ENCODE results near the gene TMEM52.
A peak's percentile ranks its signal among the peaks of the same experiment; 100 is the strongest.
"Not testable (repeated sequence)": the region's sequence is repeated elsewhere in the genome, so short reads cannot be mapped to it uniquely, and the experiment has no call there.

The TMEM52 gene

DNA sequence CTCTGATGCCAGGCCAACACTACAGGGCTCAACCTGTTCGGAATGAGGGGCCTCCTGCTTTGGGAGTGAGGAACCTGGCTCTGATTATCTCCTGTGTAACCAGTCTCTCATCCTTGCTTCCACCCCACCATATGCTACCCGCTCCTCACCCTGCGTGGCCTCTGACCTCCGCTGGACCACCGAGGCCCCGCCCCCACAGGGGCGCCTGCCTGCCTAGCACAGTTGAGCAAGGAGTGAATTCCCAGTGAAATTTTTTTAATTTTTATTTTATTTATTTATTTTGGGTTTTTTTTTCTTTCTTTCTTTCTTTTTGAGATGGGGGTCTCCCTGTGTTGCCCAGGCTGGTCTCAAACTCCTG is 26.3 kb downstream of the TMEM52 start:
- Mint-ChIP-seq H3K27ac (peak overlapping the region; percentile 94), H3K9me3 (no peaks in the 10 kb centered on the region), H3K27me3 (no peaks in the 10 kb centered on the region), H3K4me1 (peaks cover 45 to 76% of the 10 kb centered on the region in 2 donors), H3K4me3 (peak overlapping the region; percentile 95 to 97), H3K36me3 (peaks cover 13 to 16% of the 10 kb centered on the region in 2 donors)
- ATAC-seq (replicated peaks), result no peak
- DNase-seq, result no peak

DNA sequence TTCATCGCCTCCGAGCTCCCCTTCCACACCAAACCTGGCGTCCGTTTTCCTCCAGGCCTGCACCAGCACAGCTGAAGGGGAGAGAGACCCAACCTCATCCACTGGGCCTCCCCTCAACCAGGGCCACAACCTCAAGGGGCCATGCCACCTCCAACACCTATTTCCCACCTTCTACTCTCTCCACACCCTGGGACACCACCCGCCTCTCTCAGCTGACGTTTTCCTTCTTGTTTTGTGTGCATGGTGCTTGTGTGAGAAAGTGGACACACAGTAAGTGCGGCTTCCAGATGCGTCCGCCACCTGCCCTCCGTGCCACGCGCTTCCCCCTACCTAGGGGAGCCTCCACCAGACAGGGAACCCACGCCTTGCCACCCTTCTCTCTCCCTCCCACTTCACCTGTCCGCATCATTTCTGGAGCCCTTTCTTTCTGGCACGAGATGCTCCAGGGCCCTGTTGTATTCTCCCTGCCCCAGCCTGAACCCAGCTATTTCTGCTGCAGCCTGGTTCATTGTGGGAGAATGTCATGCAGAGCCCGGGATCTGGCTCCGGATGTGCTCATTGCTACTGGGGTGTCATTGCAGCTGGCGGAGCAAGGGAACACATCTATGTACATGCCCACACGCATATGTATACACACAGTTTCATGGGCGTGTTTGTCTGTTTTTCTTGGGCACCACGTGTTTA is 26.9 kb downstream of the TMEM52 start:
- DNase-seq (no peak), ATAC-seq (replicated peaks) (no peak)
- Mint-ChIP-seq H3K9me3 (no peaks in the 10 kb centered on the region), H3K4me3 (peak overlapping the region; percentile 95 to 97), H3K27ac (peak overlapping the region; percentile 94), H3K36me3 (peaks cover 13 to 16% of the 10 kb centered on the region in 2 donors), H3K4me1 (peaks cover 44 to 76% of the 10 kb centered on the region in 2 donors), H3K27me3 (no peaks in the 10 kb centered on the region)

DNA sequence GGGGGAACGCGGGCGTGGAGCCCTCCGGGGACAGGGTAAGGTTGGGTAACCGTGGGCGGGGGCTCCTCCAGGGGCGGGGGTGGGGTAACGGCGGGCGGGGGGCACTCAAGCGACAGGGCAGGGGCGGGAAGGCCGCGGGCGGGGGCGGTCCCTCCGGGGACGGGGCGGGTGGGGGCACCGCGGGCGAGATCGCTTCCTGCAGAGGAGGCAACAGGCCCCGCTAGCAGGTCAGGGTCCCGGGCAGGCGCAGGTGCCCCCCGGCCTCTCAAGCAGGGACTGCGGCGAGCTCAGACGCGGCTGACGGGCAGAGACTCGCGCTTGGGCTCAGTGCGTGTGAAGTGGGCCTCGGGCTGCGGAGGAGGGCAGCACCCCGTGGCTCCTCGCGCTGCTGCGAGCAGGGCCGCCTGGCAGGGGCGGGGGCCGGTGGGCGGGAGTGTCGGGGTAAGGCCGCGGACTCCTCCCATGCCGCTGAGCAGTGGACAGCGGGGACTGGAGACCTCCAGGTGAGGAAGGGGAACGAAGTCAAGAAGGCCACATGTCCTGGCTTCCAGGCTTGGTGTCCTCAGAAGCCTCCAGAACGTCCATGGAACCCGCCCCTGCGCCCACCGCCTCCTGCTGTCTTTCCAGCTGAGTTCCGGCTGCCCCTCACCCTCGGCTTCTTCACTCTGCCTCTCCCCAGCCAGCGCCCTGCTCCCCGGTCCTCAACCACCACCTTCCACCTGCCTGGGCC is 27.6 kb downstream of the TMEM52 start:
- DNase-seq (peak; percentile 48), ATAC-seq (replicated peaks) (peak; percentile 62 to 68)

DNA sequence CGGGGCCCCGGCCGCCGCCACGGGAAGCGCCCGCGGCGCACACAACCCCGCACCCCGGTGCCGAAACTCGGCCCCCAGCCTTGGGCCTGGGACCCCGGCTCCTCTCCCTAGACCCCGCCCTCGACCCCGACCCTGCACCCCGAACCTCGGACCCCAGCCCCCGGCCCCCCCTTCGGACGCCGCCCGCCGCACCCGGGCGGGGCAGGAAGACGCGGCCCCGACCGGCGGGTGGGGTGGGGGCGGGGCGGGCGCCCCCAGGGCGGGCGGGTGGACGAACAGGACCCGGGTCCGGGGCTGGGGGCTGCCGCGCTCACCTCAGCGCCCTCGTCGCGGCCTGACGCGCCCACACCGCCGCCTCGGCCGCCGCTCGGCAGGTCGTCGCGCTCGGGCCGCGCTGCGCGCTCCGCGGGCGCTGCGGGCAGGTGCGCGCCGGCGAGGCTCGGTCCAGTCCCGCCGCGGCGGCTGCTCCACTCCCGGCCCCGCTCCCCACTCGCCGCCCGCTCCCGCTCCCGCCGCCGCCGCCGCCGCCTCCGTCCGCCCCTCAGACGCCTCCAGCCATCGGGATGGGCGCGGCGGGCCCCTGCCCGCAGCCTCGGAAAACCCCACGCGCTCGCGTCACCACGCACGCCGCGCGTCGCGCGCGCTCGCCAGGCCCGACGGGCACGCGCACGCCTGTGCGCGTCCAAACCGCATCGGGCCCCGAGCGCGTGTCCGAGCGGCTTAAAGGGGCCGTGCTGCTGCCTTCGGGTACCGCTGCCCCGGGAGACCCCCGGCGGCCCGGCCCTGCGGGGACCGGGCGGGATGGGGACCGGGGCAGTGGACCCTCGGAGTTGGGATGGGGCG is 28.4 kb downstream of the TMEM52 start, which contains the start of gene GNB1:
TSS of gene GNB1 (minus strand) at position 582 of the 843 bp plus-strand sequence. CDS start 65,634 bp downstream, outside the sequence.
- Mint-ChIP-seq H3K4me1 (peaks cover 43 to 66% of the 10 kb centered on the region in 2 donors), H3K27ac (peak within 1 kb of the TSS; percentile 95)
- ATAC-seq (replicated peaks), result peak; percentile 72 to 74

More for the DNA sequence above, 27.6 kb downstream of the TMEM52 start:
- H3K4me1 Mint-ChIP-seq, result peaks cover 43 to 73% of the 10 kb centered on the region in 2 donors
- no peaks in the 10 kb centered on the region for H3K9me3 Mint-ChIP-seq
- peak overlapping the region; percentile 95 to 97 for H3K4me3 Mint-ChIP-seq
- H3K27me3 Mint-ChIP-seq, result no peaks in the 10 kb centered on the region
- peaks cover 13 to 16% of the 10 kb centered on the region in 2 donors for H3K36me3 Mint-ChIP-seq
- H3K27ac Mint-ChIP-seq, result peak overlapping the region; percentile 94

DNA sequence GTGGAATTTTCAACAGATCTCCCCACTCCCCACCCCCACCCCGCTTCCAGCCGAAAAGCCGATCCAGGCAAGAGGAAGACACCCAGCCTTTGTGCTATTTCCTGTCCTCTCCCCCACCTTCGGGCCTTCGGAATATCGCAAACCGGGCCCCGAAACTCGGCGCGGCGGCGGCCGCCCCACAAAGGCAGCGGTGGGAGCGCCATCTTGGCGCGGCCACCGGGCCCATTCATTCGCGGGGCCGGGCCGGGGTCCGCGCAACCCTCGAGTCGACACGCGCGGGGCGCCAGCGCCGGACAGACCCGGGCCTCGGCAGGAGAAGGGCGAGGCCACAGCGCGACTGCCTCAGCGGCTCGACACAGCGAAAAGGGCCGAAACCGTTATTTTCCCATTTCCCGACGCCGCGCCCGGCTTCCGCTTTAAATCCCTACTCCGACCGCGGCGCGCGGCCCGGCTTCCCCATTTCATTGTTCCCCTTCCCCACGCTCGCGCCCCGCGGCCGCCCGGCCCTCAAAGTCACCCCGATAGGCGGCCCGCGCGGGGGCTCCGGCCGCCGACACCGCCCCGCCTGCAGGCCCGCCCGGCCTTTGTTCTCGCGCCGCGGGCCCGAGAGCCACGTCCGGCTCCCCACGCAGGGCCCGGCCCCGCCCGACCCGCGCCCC is 29.1 kb downstream of the TMEM52 start:
- H3K27me3 Mint-ChIP-seq, result no peaks in the 10 kb centered on the region
- peaks cover 37 to 58% of the 10 kb centered on the region in 2 donors for H3K4me1 Mint-ChIP-seq
- ATAC-seq (replicated peaks), result peak; percentile 51 to 54
- peak overlapping the region; percentile 85 to 90 for H3K4me3 Mint-ChIP-seq
- no peaks in the 10 kb centered on the region for H3K9me3 Mint-ChIP-seq
- peaks cover 16 to 17% of the 10 kb centered on the region in 2 donors for H3K36me3 Mint-ChIP-seq
- peak; percentile 43 for DNase-seq
- H3K27ac Mint-ChIP-seq, result peak overlapping the region; percentile 91

More for the DNA sequence above, 28.4 kb downstream of the TMEM52 start, which contains the start of gene GNB1:
- Mint-ChIP-seq H3K9me3 (no peaks in the 10 kb centered on the region), H3K27me3 (no peaks in the 10 kb centered on the region), H3K4me3 (peak within 1 kb of the TSS; percentile 95 to 97), H3K36me3 (peaks cover 16 to 17% of the 10 kb centered on the region in 2 donors)
- DNase-seq, result peak; percentile 85

DNA sequence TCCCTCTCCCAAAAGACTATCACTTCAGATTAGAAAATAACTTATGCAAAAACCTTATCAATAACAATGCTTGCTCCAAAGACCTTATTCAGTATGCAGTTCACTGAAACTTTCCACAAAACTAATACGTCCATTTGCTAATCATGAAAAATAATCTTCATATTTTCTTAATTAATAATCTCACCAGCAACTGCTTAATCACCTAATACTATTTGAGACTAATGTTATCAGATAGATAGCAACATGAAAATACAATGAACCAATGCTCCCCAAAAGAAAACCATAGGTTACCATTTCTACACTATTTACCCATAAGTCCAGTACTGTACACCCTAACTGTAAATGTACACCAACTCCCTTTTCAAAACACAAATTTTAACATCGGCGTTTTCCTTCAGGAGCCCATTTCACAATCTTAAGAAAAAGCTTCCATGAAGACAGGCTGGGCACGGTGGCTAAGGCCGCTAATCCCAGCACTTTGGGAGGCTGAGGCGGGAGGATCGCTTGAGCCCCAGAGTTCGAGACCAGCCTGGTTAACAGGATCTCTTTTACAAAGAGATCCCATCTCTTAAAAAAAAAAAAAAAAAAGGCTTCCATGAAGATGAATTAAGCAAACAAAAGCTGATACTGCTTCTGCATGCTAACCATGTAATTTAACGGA is 29.9 kb downstream of the TMEM52 start:
- ATAC-seq (replicated peaks), result no peak
- H3K9me3 Mint-ChIP-seq, result no peaks in the 10 kb centered on the region
- H3K36me3 Mint-ChIP-seq, result peaks cover 16 to 17% of the 10 kb centered on the region in 2 donors
- H3K27me3 Mint-ChIP-seq, result no peaks in the 10 kb centered on the region
- peak overlapping the region; percentile 91 for H3K27ac Mint-ChIP-seq
- DNase-seq, result no peak
- H3K4me3 Mint-ChIP-seq, result peak overlapping the region; percentile 85 to 90
- peaks cover 31 to 57% of the 10 kb centered on the region in 2 donors for H3K4me1 Mint-ChIP-seq

DNA sequence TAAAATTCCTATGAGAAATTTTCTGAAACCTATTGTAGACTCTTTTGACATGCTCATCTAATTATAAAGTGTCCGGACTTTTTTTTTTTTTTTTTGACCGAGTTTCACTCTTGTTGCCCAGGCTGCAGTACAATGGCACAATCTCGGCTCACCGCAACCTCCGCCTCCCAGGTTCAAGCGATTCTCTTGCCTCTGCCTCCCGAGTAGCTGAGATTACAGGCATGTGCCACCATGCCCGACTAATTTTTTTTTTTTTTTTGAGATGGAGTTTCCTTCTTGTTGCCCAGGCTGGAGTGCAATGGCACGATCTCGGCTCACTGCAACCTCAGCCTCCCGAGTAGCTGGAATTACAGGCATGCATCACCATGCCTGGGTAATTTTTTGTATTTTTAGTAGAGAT is 35.2 kb downstream of the TMEM52 start:
- DNase-seq; H3K9me3 Mint-ChIP-seq; H3K27me3 Mint-ChIP-seq; H3K27ac Mint-ChIP-seq; ATAC-seq (replicated peaks): not testable (repeated sequence)
- Mint-ChIP-seq H3K36me3 (peaks cover 11 to 30% of the 10 kb centered on the region in 2 donors), H3K4me1 (peaks cover 31 to 76% of the 10 kb centered on the region in 2 donors), H3K4me3 (peak overlapping the region in 1 of 2 donors; percentile 37)

DNA sequence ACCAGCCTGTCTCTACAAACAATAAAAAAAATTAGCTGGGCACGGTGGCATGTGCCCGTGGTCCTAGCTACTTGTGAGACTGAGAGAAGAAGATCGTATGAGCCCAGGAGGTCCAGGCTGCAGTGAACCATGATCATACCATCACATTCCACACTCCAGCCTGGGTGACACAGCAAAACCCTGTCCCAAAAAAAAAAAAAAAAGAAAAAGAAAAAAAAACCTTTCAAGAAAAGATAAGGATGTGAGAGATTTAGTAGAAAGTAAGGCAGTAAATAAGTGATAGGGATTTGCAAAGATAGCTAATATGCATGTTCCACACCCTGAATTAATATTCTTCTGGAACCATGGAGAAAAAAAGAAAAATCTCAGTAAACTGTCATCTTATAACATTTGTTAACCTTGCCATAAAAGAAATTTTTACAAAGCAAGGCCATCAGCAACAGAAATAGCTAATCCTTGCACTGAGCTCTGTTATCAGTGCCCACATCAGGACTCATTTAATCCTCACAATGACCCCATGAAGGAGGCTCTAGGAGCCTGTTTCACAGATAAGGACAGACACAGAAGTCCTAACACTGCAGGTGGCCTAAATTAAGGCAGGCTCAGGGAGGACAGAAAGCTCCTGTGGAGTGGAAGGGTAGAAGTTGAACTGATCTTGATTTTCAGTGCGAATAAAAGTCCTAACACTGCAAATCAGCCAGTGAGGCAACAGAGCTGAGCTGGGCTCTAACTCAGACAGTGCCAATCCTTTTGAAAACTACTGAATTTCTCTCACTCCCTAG is 35.8 kb downstream of the TMEM52 start:
- no peak overlapping the region for H3K27ac Mint-ChIP-seq
- no peak for ATAC-seq (replicated peaks)
- H3K9me3 Mint-ChIP-seq, result no peaks in the 10 kb centered on the region
- H3K27me3 Mint-ChIP-seq, result no peaks in the 10 kb centered on the region
- H3K4me3 Mint-ChIP-seq, result peak overlapping the region in 1 of 2 donors; percentile 37
- H3K4me1 Mint-ChIP-seq, result peaks cover 34 to 76% of the 10 kb centered on the region in 2 donors
- peaks cover 13 to 36% of the 10 kb centered on the region in 2 donors for H3K36me3 Mint-ChIP-seq
- DNase-seq, result no peak

DNA sequence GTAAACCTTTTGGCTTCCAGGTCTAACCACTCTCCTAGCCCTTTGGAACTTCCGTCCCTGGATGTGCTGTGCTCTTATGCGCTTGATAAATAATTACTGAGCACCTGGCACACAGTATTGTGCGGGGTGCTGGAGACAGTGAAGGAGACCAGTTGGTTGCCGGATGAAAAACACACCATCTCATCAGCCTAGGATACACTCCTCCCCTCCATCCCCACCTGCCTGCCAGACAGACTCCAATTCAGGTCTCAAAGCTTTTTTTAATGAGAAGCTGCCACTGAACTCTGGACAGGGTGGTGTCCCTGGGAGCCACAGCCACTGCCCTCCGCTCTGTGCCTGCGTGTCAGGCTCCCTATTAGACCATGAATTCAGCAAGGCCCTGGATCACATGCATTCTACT is 37.4 kb downstream of the TMEM52 start:
- DNase-seq (no peak), ATAC-seq (replicated peaks) (no peak)
- Mint-ChIP-seq H3K4me1 (peaks cover 36 to 73% of the 10 kb centered on the region in 2 donors), H3K36me3 (peaks cover 18 to 42% of the 10 kb centered on the region in 2 donors), H3K9me3 (no peaks in the 10 kb centered on the region), H3K27me3 (no peaks in the 10 kb centered on the region), H3K4me3 (no peak overlapping the region), H3K27ac (peak overlapping the region; percentile 2)

DNA sequence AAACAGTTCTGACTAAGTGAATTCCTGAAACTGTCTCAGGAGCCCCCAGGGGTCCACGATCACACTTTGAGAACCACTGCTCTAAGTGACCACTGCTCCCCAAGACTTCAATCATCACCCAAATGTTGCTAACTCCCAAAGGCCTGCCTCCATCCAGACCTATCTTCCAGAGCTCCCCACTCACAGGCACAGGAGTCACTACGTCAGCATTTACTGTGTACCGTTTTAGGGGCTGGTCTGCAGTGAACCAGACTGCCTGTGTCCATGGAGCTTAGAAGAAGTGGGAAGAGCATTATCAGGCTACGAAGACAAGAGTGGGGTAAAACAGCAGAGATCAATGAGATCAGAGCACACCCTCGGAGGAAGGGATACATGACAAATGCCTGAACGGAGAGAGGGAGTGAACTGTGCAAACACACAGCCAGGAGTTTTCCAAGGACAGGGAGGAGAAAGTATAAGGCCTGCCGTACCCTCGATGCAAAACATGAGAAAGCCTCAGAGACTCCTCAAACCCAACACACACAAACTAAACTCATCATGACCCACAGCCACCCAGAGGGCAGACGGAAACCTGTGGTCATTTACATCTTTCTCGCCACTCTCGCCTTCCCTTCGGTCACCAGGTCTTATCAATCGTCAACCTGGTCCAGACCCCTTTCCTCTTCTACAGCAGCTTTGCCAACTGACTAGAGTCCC is 38.3 kb downstream of the TMEM52 start:
- Mint-ChIP-seq H3K27me3 (no peaks in the 10 kb centered on the region), H3K36me3 (peaks cover 25 to 47% of the 10 kb centered on the region in 2 donors), H3K9me3 (no peaks in the 10 kb centered on the region), H3K4me1 (peaks cover 41 to 81% of the 10 kb centered on the region in 2 donors), H3K4me3 (no peak overlapping the region), H3K27ac (peak overlapping the region; percentile 2)
- DNase-seq (no peak), ATAC-seq (replicated peaks) (no peak)

DNA sequence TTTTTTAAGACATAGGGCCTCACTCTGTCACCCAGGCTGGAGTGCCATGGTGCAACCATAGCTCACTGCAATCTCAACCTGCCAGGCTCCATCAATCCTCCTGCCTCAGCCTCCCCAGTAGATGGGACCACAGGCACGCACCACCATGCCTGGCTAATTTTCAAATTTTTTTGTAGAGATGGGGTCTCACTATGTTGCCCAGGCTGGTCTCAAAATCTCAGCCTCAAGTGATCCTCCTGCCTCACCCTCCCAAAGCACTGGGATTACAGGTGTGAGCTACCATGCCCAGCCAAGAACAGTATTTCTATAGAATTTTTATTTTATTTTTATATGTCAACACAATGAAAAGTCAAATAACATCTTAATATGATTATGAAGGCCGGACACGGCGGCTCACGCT is 39.1 kb downstream of the TMEM52 start:
- ATAC-seq (replicated peaks) (no peak), DNase-seq (no peak)
- Mint-ChIP-seq H3K27me3 (no peaks in the 10 kb centered on the region), H3K4me3 (no peak overlapping the region), H3K27ac (no peak overlapping the region), H3K9me3 (no peaks in the 10 kb centered on the region), H3K4me1 (peaks cover 44 to 89% of the 10 kb centered on the region in 2 donors), H3K36me3 (peaks cover 32 to 55% of the 10 kb centered on the region in 2 donors)

DNA sequence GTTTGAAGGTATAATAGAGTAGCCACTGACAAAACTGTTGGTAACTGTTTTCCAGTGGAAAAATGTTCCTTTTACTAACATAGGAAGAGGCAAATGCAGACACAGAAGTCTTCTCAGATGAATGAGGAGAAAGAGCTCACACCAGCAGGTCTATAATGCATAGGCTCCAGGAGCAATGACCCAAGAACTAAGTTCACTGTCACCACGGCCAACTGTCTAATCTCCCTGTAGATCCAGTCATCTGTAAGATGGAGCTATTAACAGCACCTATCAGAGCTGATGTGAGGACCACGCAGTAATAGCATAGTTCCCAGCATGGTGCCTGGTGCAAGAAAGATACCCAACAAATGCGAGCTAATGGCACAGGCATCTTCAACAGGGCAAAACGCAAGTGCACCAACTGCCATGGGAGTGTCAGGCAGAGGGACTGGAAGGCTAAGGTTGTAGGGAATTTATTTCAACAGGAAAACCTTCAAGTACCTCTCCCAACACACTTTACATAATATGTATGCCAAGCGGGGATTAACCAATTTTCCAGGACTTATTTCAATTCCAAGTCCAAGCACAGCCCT is 41.1 kb downstream of the TMEM52 start:
- H3K27me3 Mint-ChIP-seq, result no peaks in the 10 kb centered on the region
- peaks cover 40 to 58% of the 10 kb centered on the region in 2 donors for H3K36me3 Mint-ChIP-seq
- no peak overlapping the region for H3K27ac Mint-ChIP-seq

More for the DNA sequence above, 41.1 kb downstream of the TMEM52 start:
- no peaks in the 10 kb centered on the region for H3K9me3 Mint-ChIP-seq
- no peak for ATAC-seq (replicated peaks)
- H3K4me1 Mint-ChIP-seq, result peaks cover 51 to 86% of the 10 kb centered on the region in 2 donors
- DNase-seq, result no peak
- H3K4me3 Mint-ChIP-seq, result no peak overlapping the region
